OCI-LY7 (cell line): ENCODE measurements around the gene MEGF6.

Experiments used
- CTCF ChIP-seq: fragments of 200-600 bp; sonication (generic); conservative IDR thresholded peaks from 2 replicates; pipeline ENCODE4 v1.5.1; 2014; ENCODE audit warnings: mild to moderate bottlenecking, antibody characterized with exemption, low read length, moderate library complexity, mixed read lengths
- EZH2phosphoT487 ChIP-seq: fragments of 200-600 bp; sonication (generic); IDR thresholded peaks from 2 replicates; pipeline ENCODE4 v1.6.1; 2018; ENCODE audit warnings: low read depth, borderline replicate concordance, mild to moderate bottlenecking, mixed run types, antibody characterized with exemption, low read length, moderate library complexity, mixed read lengths

DNA sequence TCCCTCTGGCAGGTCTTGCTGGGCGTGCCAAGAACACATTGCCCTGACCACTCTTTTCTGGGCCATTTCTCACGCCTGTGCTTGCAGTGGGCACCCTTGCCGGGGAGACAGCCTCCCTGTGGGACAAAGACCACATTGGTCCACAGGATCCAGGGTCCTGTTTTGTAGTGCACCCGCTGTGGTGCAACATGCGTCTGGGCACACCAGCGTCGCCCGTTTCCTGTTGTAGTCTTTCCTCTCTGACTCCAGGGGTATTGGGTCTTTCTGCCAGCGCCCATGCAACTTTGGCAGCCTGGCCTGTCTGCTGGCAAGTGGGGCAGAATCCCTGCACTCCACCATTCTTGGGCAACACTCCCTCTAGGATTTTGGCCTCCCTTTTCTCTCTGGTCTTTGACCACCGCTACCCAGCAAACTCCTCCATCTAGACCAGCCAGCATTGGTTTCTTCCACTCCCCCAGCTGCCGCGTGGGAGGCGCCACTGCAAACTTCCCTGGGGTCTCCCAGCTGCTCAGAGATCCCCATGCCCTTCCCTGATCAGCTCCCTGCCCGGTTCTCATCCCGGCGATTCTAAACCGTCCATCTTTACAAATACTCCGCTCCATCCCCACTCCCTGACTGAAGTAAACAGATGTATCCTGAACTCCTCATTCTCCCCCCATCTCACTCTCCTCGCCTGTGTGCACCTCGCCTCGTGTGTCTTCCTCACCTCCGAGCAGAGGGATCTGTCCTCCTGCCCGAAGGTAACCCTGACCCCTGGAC lies 12.3 kb upstream of the MEGF6 start:
- no peak for TF ChIP-seq CTCF
- TF ChIP-seq EZH2phosphoT487: no peak
